Left lobe of liver (tissue), 2 donors: ENCODE measurements around the gene TRIM63. TPM values are rescaled to one million over a fixed set of nuclear protein-coding genes. Genes with fewer than 3 reads are reported as not detected.

ENCODE experiments used
- ATAC-seq: fragments of 200-7000 bp; cut with Tn5 transposase; one replicate; pipeline ENCODE4 v1.9.1; 2020; ENCODE audit warnings: mild to moderate bottlenecking, moderate library complexity
- DNase-seq: peaks from one replicate; pipeline ENCODE4 v3.0.0-alpha.2; 2020; ENCODE audit warnings: low spot score
- total RNA-seq: library from RNA; stranded (reverse); gene quantifications from one replicate; pipeline ENCODE4 v1.2.1, GENCODE V29; 2021
- donor health status: DM: no; HTN: no; CAD: no; lungs with moderate emphysema.
- donor health status: DM: no; HTN: yes; CAD: no.

The TRIM63 gene
- total RNA-seq, 1 donor from 2014 or later, result 0.20 TPM

- DNase-seq (no peak), ATAC-seq (no peak)
These were observed 30.6 kb downstream of the TRIM63 start for GRCh38 chr1:26036756-26037281.

- ATAC-seq, result peak; percentile 93
- peak; percentile 82 for DNase-seq
These were observed 31.3 kb downstream of the TRIM63 start for GRCh38 chr1:26035959-26036755.

- ATAC-seq, result peak; percentile 95
These were observed 32.0 kb downstream of the TRIM63 start for GRCh38 chr1:26035203-26035958.

GRCh38 chr1:26034504-26035202, 32.8 kb downstream of the TRIM63 start:
- ATAC-seq, result no peak
- no peak for DNase-seq

More at GRCh38 chr1:26035203-26035958, 32.0 kb downstream of the TRIM63 start:
- DNase-seq, result peak; percentile 93

- DNase-seq (no peak), ATAC-seq (no peak)
These were observed 34.6 kb downstream of the TRIM63 start for GRCh38 chr1:26032656-26033357.

- DNase-seq (no peak), ATAC-seq (no peak)
These were observed 35.7 kb downstream of the TRIM63 start for GRCh38 chr1:26031611-26032220.

- ATAC-seq, result no peak
- DNase-seq, result no peak
These were observed 36.2 kb downstream of the TRIM63 start for GRCh38 chr1:26031196-26031595.

- no peak for DNase-seq
- no peak for ATAC-seq
These were observed 37.5 kb downstream of the TRIM63 start for GRCh38 chr1:26029864-26030481.

- no peak for DNase-seq
- ATAC-seq, result no peak
These were observed 38.2 kb downstream of the TRIM63 start for GRCh38 chr1:26029054-26029863.

GRCh38 chr1:26028490-26028980, 38.9 kb downstream of the TRIM63 start:
- ATAC-seq (no peak), DNase-seq (no peak)

- ATAC-seq (no peak), DNase-seq (no peak)
These were observed 39.5 kb downstream of the TRIM63 start for GRCh38 chr1:26027716-26028489.

GRCh38 chr1:26025517-26025916, 41.9 kb downstream of the TRIM63 start:
- ATAC-seq (no peak), DNase-seq (no peak)

- no peak for ATAC-seq
- no peak for DNase-seq
These were observed 42.4 kb downstream of the TRIM63 start for GRCh38 chr1:26025060-26025459.

GRCh38 chr1:26023826-26024225, 43.6 kb downstream of the TRIM63 start:
- ATAC-seq, result no peak
- DNase-seq, result no peak

- ATAC-seq (no peak), DNase-seq (no peak)
These were observed 44.4 kb downstream of the TRIM63 start for GRCh38 chr1:26023009-26023408.

- DNase-seq (no peak), ATAC-seq (no peak)
These were observed 45.0 kb downstream of the TRIM63 start for GRCh38 chr1:26022404-26022779.

- DNase-seq (no peak), ATAC-seq (no peak)
These were observed 45.6 kb downstream of the TRIM63 start, which contains the start of gene EXTL1 for GRCh38 chr1:26021647-26022403. Gene EXTL1 (plus strand): TSS chr1:26021775. CDS start chr1:26022647, 872 bp downstream.
